ENCODE data around the gene ASMT. TPM values are rescaled to one million over a fixed set of nuclear protein-coding genes. Genes with fewer than 3 reads are reported as not detected.
A peak's percentile ranks its signal among the peaks of the same experiment; 100 is the strongest.

ASMT gene
- total and polyA plus RNA-seq, 4 donors = 0.26 TPM; not detected in 3

DNA sequence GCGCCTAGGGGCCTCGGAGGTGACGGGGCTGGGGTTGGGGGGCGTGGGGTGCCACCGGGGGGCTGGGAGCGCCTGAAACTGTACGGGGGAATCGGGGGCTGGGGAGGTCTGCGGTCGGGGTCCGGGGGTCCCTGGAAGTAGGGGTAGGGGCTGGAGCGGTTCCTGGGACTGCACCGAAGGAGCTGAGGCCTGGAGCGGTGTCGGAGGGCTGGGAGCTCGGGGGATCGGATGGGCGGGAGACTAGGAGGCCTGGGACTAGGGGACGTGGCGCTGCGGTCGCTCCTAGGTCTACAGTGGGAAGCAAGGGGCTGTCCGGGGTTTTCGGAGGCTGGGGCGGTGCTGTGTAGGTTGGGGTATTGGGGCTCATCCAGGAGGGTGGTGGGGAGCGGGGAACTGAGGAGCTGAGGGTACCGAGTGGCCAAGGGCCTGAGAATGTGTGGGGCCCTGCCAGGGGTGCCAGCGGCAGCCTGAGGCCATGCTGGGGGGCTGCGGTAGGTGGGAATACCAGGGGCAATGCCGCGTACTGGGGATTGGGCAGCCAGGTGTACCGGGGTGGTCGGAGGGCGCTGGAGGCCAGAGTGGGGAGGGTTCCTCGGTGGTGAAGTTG is 22.9 kb upstream of the ASMT start:
- no peak for DNase-seq (ENCODE audit: low spot score)
- Histone ChIP-seq H3K36me3 (ENCODE audit: control insufficient read depth in 4 of 4, insufficient read depth in 3 of 4, low read depth in 1 of 4, low read length in 3 of 4) (peaks cover 12 to 30% (median 23%) of the 10 kb centered on the region in 4 donors), H3K4me3 (ENCODE audit: low read depth in 1 of 3, low read length in 3 of 3) (peak overlapping the region; percentile 87 to 93 (median 93)), H3K4me1 (ENCODE audit: control insufficient read depth in 4 of 4, insufficient read depth in 4 of 4, low read length in 3 of 4) (peaks cover 0 to 31% (median 15%) of the 10 kb centered on the region in 4 donors), H3K27me3 (ENCODE audit: control insufficient read depth in 4 of 4, insufficient read depth in 4 of 4, low read length in 3 of 4) (no peaks in the 10 kb centered on the region), H3K27ac (ENCODE audit: low read depth in 1 of 2, low read length in 2 of 2) (peak overlapping the region; percentile 31 to 66), H3K9me3 (ENCODE audit: control insufficient read depth in 4 of 4, low read length in 3 of 4) (no peaks in the 10 kb centered on the region), H3K9ac (ENCODE audit: low read depth in 1 of 2, low read length in 2 of 2) (peak overlapping the region; percentile 52 to 85)
- WGBS = 2% methylated on average over 35 of the region's 35 CpGs
- no peak for TF ChIP-seq GABPA (IDR thresholded peaks at IDR 0.05 in 1 of 2, conservative IDR thresholded peaks at IDR 0.05 in 1 of 2)
- TF ChIP-seq YY1 (IDR thresholded peaks at IDR 0.05) = no peak
- TF ChIP-seq HNF4A (conservative IDR thresholded peaks at IDR 0.05) = no peak
- no peak for TF ChIP-seq EGR1 (IDR thresholded peaks at IDR 0.05; ENCODE audit: low read depth in 2 of 2)
- no peak for TF ChIP-seq RXRA (IDR thresholded peaks at IDR 0.05)
- TF ChIP-seq ATF3 (IDR thresholded peaks at IDR 0.05) = no peak
- no peak for TF ChIP-seq RAD21 (IDR thresholded peaks at IDR 0.05)
- TF ChIP-seq, protein P1, sequence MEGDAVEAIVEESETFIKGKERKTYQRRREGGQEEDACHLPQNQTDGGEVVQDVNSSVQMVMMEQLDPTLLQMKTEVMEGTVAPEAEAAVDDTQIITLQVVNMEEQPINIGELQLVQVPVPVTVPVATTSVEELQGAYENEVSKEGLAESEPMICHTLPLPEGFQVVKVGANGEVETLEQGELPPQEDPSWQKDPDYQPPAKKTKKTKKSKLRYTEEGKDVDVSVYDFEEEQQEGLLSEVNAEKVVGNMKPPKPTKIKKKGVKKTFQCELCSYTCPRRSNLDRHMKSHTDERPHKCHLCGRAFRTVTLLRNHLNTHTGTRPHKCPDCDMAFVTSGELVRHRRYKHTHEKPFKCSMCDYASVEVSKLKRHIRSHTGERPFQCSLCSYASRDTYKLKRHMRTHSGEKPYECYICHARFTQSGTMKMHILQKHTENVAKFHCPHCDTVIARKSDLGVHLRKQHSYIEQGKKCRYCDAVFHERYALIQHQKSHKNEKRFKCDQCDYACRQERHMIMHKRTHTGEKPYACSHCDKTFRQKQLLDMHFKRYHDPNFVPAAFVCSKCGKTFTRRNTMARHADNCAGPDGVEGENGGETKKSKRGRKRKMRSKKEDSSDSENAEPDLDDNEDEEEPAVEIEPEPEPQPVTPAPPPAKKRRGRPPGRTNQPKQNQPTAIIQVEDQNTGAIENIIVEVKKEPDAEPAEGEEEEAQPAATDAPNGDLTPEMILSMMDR (IDR thresholded peaks at IDR 0.05; ENCODE audit: low read depth, low read length, missing input control) = no peak
- no peak for TF ChIP-seq JUND (IDR thresholded peaks at IDR 0.05)

GRCh38 chrX:1592470-1593142 is 22.3 kb upstream of the ASMT start:
- Histone ChIP-seq H3K9me3 (ENCODE audit: control insufficient read depth in 4 of 4, low read length in 3 of 4) (no peaks in the 10 kb centered on the region), H3K9ac (ENCODE audit: low read depth in 1 of 2, low read length in 2 of 2) (peak overlapping the region; percentile 16 to 85), H3K36me3 (ENCODE audit: control insufficient read depth in 4 of 4, insufficient read depth in 3 of 4, low read depth in 1 of 4, low read length in 3 of 4) (peaks cover 16 to 36% (median 29%) of the 10 kb centered on the region in 4 donors), H3K27me3 (ENCODE audit: control insufficient read depth in 4 of 4, insufficient read depth in 4 of 4, low read length in 3 of 4) (no peaks in the 10 kb centered on the region), H3K27ac (ENCODE audit: low read depth in 1 of 2, low read length in 2 of 2) (peak overlapping the region; percentile 31 to 66), H3K4me1 (ENCODE audit: control insufficient read depth in 4 of 4, insufficient read depth in 4 of 4, low read length in 3 of 4) (peaks cover 0 to 31% (median 15%) of the 10 kb centered on the region in 4 donors), H3K4me3 (ENCODE audit: low read depth in 1 of 3, low read length in 3 of 3) (peak overlapping the region; percentile 87 to 93 (median 93))
- no peak for TF ChIP-seq RXRA (IDR thresholded peaks at IDR 0.05)
- TF ChIP-seq EGR1 (IDR thresholded peaks at IDR 0.05; ENCODE audit: low read depth in 2 of 2) = no peak
- TF ChIP-seq, protein P2, sequence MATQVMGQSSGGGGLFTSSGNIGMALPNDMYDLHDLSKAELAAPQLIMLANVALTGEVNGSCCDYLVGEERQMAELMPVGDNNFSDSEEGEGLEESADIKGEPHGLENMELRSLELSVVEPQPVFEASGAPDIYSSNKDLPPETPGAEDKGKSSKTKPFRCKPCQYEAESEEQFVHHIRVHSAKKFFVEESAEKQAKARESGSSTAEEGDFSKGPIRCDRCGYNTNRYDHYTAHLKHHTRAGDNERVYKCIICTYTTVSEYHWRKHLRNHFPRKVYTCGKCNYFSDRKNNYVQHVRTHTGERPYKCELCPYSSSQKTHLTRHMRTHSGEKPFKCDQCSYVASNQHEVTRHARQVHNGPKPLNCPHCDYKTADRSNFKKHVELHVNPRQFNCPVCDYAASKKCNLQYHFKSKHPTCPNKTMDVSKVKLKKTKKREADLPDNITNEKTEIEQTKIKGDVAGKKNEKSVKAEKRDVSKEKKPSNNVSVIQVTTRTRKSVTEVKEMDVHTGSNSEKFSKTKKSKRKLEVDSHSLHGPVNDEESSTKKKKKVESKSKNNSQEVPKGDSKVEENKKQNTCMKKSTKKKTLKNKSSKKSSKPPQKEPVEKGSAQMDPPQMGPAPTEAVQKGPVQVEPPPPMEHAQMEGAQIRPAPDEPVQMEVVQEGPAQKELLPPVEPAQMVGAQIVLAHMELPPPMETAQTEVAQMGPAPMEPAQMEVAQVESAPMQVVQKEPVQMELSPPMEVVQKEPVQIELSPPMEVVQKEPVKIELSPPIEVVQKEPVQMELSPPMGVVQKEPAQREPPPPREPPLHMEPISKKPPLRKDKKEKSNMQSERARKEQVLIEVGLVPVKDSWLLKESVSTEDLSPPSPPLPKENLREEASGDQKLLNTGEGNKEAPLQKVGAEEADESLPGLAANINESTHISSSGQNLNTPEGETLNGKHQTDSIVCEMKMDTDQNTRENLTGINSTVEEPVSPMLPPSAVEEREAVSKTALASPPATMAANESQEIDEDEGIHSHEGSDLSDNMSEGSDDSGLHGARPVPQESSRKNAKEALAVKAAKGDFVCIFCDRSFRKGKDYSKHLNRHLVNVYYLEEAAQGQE (IDR thresholded peaks at IDR 0.05) = no peak
- no peak for TF ChIP-seq JUND (IDR thresholded peaks at IDR 0.05)
- TF ChIP-seq FOXA1 (IDR thresholded peaks at IDR 0.05) = no peak
- TF ChIP-seq, protein P3, sequence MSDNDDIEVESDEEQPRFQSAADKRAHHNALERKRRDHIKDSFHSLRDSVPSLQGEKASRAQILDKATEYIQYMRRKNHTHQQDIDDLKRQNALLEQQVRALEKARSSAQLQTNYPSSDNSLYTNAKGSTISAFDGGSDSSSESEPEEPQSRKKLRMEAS (IDR thresholded peaks at IDR 0.05) = no peak
- TF ChIP-seq SP1 (IDR thresholded peaks at IDR 0.05) = no peak
- TF ChIP-seq GABPA (IDR thresholded peaks at IDR 0.05 in 1 of 2, conservative IDR thresholded peaks at IDR 0.05 in 1 of 2) = peak in 1 of 2 donors; percentile 12
- TF ChIP-seq ATF3 (IDR thresholded peaks at IDR 0.05) = no peak
- peak; percentile 51 for TF ChIP-seq NR2F2 (IDR thresholded peaks at IDR 0.05)
- DNase-seq (ENCODE audit: low spot score) = peak; percentile 63
- WGBS = under 1% methylated on average over 28 of the region's 28 CpGs
